CD1c-positive myeloid dendritic cell (primary cell): ENCODE measurements around the gene SHMT2.

Experiments
- DNase-seq: peaks from one replicate; pipeline ENCODE4 v3.0.0-alpha.2; 2016; ENCODE audit errors: extremely low spot score

SHMT2 gene

DNA sequence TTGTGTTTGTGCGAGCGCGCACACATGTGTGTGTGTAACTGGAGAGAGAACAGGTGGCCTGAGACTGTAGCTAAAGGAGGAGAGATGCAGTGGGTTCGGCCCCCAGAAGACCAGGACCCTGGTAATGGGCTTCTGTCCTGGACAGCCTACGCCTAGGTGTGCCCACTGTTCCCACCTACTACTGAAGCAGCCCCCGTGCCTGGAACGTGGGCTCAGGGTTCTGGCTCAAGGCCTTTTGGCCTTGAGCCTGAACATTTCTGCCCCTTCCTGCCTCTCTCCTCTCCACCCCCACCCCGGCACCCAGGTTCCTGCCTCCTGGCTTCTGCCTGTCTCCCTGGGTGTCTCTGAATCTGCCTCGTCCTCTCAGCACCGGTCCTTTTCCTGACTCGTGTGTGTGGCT is 14.4 kb upstream of the SHMT2 start:
- no peak for DNase-seq

DNA sequence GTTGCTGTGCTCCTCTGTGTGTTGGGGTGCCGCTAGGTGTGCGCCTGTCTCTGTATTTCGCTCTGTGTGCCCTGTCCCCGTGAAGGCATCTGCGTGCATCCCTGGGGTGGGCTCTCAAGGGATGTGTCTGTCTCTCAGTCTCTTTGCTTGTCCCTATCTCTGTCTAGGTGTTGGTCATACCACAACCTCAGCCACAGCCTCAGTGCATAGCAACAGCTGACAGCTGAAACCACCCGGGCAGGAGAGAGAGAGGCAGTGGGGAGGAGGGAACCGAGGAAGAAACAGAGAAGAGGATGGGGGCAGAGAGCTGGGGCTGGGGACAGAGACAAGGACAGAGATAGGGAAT is 13.9 kb upstream of the SHMT2 start:
- DNase-seq: no peak

DNA sequence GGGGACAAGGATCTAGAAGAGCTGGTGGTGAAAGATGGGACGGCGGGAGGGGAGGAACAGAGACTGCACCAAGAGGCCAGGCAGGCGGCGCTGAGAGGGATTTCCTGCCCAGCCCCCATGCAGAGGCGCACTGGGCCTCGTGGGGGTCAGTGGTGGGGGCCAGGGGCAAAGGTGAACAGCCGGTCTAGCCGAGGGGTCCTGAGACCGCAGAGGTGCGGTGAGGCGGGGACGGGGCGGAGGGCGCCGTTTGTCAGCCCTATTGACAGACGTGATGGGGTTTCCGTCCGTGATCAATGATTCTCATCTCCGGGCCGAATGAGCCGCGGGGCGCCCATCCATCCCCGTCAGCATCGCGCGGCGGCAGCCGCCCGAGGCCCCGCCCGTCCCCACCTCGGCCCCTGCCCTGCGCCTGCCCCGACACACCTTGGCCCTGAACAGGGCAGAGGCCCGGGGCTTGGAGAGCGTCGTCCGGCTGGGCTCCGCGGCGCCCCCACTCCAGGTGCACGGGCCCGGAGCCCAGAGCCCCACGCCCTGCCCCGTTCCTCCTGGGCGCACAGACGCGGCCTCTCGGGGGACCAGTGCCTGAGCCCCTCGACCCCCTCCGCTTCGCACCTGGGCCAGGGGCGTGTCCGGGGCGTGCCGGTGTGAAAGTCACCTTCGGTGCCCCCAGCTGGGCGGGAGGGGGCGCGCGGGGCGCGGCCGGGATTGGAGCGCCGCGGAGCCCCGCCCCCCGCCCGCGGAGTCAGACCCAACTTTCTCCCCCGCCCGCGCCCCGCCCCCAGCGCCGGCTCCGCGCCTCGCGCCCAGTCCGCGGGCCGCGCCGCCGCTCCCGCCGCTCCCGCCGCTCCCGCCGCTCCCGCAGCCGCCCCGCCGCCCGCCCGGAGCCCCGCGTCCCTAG is 13.2 kb upstream of the SHMT2 start, which contains the start of gene NXPH4:
Gene NXPH4 (plus strand): TSS at position 781 of the 898 bp plus-strand sequence. CDS start 176 bp downstream, outside the sequence.
- DNase-seq: no peak

GRCh38 chr12:57216921-57217879 is 12.3 kb upstream of the SHMT2 start:
- peak; percentile 40 for DNase-seq

DNA sequence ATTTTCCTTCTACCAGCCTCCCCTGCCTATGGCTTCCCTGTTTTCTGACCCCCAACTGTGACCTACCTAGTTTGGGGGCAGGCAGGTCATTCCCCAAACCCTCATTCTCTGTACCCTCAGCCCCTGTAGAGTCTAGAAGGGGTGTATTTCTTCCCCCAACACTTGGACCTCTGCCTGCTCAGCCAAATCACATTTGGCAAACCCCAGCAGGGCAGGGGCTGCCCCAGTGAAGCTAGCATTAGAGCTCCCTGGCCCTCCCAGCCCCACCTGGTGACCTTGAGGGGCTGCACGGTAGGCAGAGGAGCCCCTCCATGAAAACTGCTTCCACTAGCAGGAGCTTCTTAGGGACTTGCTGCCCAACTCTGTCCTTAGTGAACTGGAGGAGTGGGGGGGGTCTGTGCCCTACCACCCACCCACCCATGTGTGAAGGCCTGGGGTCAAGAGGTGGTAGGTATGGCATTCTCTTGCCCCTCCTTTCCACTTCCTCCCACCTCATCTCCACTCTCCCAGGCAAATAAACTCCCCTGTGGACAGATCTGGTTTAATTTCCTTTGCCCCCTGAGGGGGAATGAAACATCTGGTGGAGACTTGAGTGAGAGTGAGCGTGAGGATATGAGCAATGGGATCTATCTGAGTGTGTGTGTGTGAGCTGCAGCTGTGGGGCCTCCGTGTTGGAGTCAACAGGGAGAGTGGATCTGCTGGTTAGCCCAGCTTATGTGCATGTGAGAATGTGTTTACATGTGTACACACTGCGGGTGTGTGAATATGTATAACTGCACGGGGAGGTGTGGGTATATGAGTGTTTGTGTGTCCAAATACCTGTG is 11.3 kb upstream of the SHMT2 start:
- no peak for DNase-seq

DNA sequence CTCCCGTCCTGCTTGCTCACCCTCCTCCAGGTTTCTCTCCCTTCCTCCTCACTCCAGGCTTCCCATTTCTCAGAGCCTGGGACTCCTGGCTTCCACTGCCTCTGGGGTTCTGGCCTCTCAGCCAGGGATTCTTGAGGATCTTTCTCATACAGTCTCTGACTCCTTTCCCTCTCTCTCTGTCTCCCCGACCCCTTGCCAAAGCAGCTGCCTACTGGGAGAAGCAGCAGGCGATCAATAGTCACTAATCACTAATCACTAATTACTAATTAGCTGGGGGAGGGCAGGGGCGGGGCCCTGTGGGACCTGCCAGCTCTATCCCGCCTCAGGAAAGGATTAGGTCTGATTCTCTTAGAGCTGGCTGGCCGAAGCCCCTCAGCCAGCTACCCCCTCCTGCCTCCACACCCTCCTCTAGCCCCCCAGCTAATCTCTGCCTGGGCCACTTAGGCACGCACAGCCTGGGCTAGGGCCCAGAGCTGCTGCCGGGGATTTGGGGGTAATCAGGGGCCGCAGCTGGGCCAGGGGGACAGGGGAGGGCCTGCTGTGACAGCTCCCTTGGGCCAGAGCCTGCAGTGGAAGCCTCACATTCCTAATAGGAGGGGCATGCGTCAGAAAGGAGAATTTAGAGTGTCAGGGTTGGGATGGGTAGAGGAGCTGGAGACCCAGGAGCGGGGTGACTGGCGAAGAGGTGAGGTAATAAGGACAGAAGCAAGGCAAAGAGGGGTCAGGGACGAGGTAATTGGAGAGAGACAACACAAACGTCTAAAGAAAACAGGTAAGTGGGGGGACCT is 10.1 kb upstream of the SHMT2 start:
- DNase-seq: no peak

- DNase-seq: no peak
Observed at GRCh38 chr12:57219993-57220754, 9.3 kb upstream of the SHMT2 start.

GRCh38 chr12:57220770-57221168 is 8.7 kb upstream of the SHMT2 start:
- no peak for DNase-seq

DNA sequence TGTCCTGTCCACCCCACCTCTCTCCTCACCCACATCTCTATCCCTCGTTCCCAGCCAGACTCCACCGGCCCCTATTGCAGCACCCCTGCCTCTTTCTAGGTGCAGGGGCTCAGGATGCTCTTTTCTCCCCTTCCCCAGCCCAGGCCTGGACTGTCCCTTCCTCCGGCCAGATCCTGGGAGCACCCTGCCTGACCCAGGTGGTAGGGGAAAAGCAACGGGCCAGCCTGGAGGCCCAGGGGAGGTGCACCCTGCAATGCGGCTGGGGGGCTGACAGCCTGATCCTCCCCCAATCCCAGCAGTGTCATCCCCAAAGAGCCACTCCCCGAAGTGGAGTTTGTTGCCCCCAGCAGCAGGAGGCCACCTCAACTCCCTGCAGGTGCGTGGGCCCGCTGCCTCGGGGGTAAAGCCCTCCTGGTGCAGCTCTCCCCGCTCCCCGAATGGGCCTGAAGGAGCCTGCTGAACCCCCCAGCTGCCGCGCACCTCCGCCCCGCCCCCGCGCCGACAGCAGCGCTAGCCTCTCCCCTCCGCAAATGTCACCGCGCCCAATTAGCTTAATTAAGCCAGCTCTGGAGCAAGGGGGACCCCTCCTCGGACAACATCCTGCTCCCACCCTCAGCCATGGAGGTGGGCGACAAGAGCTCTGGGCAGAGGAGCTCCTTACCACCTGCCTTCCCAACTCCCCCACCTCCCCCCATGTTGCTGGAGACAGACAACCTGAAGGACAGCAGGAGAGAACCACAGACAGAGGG is 8.2 kb upstream of the SHMT2 start:
- no peak for DNase-seq

DNA sequence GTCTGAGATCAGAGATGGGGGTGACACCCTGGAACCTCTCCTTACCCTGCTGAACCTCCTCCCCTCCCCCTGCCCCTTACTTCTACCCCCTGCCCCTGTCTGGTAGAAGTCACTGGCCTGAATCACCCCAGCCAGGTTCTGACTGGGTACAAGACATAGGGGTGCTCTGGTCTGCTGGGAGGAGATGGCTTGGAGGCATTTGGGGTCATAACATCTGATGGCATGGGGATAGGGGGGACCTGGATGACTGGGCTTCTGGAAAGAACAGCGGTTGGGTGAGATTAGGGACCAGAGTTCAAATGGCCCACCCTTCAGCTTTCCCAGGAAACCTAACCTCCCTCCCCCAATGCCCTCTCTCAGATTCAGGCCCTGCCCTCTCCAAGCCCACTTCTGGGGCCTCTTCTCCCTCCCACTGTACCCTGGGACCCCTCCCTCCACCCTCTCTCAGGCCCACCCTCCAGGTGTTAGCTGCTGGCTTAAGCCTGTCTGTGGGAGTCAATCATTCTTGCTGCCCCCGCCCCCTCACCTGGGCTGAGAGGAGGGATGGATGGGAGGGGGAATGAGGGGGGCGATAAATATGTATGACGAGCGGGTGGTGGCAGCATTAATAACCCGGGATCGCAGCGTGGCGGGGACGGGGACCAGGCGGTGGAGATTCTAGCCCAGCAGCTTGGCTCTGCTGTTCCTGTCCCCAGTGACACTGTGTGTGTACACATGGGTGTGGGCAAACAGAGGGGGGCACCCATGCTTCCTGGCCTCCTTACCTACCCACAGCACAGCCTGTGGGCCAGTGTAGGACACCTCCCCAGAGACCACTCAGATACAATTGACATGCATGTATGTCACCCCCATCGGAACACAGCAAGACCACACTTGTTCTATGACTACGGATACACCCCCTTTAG is 7.0 kb upstream of the SHMT2 start:
- no peak for DNase-seq

GRCh38 chr12:57223191-57224165 is 6.0 kb upstream of the SHMT2 start:
- DNase-seq: no peak

DNA sequence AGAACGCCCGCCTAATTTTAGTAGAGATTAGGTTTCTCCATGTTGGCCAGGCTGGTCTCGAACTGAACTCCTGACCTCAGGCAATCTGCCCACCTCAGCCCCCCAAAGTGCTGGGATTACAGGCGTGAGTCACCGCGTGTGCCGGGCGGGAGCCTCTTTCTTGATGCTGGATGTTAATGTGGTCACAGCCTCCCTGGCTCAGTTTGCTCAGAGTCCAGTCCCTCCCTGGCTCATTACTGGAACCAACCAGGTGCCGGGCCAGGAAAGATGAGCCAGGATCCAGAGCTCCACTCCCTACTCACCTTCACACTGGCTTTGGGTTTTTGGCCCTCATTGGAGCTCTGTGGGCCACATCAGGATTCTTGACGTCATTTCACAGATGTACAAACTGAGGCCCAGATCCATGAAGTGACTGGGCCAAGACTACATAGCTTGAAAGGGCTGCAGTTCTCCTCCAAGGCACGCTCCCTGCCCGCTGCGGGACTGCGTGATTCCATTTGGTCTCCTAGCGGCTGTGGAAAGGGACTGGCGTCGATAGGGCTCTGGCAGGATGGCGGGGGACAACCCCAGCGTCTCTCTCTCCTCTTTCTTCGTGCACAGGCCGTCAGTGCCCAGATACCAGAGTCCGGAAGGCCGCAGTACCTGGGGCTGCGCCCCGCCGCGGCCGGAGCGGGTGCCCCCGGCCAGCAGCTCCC is 5.1 kb upstream of the SHMT2 start:
- no peak for DNase-seq

- DNase-seq: peak; percentile 86
Observed at GRCh38 chr12:57224973-57225679, 4.4 kb upstream of the SHMT2 start.

GRCh38 chr12:57225680-57226210 is 3.8 kb upstream of the SHMT2 start:
- DNase-seq: no peak

DNA sequence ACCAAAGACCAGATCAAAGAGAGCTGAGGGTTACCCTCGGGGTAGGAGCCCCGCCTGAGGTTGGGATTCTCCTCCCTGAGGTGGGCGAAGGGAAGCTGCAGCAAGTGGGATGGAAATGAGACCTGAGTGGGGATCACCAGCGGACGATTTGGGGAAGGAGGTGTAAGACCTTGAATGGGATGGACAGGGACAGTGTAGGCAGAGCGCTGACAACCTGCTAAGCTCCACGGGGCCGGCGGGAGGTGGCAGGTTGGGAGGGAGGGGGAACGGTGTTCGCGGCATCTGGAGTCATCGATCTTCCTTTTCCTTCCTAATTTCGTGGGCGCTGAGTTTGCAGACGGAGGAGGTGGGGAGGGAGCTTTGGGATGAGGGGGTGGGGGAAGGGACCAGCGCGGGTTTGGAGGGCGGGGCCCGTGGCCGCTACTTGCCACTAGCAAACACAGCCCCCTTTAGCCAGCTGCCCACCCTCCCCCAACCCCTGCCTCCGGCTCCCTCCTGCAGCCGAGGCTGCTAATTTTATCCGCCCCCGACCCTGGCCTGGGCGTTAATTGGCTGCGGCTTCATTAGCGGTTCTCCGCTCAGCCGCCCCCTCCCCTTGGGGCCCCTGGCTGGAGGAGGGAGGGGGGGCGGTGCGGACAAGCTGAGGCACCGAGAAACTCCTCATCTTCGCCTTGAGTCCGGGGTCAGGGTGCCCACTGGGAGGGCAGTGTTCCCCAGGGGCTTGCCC is 2.8 kb upstream of the SHMT2 start:
- DNase-seq: no peak
